Lower leg skin (tissue), 3 donors: ENCODE data around the gene FGF7.

Source experiments
- CTCF ChIP-seq, 3 donors: fragments of 450-650 bp; IDR thresholded peaks; one replicate each; pipeline ENCODE4 v1.5.1; 2016; ENCODE audit warnings: antibody characterized with exemption in 3 of 3, mild to moderate bottlenecking in 3 of 3, moderate library complexity in 2 of 3
- POLR2A ChIP-seq, 2 donors: fragments of 450-650 bp; IDR thresholded peaks; one replicate each; pipeline ENCODE4 v1.6.1; 2016 to 2017; ENCODE audit warnings: antibody characterized with exemption in 2 of 2, mild to moderate bottlenecking in 1 of 2, moderate library complexity in 1 of 2

GRCh38 chr15:49506341-49506740, 83.3 kb downstream of the FGF7 start:
- TF ChIP-seq CTCF (IDR thresholded peaks at IDR 0.05): no peak
- TF ChIP-seq POLR2A (IDR thresholded peaks at IDR 0.05): no peak
